SK-N-SH (cell line): Measurements from ENCODE around the gene SPRED2. TPM values are rescaled to one million over a fixed set of nuclear protein-coding genes. Genes with fewer than 3 reads are reported as not detected.

ENCODE experiments used
- CTCF ChIA-PET: fragments of 300-600, 350-600 bp; formaldehyde crosslinking; extraction: SDS; loops from one replicate; lab custom pipeline; 2021; lab: Yijun Ruan, JAX
- POLR2A ChIA-PET: fragments of 350-600 bp; sonication (Branson Sonifier 250); formaldehyde crosslinking; extraction: SDS; loops from one replicate; lab custom pipeline; 2020; ENCODE audit warnings: antibody characterized with exemption, inconsistent platforms; lab: Yijun Ruan, JAX
- DNase-seq: peaks from one replicate; pipeline ENCODE4 v3.0.0; 2012
- H2AFZ ChIP-seq: fragments of 200-600 bp; sonication (generic); 2 replicates; pipeline ENCODE4 v1.8.1; 2016; ENCODE audit warnings: antibody characterized with exemption, mild to moderate bottlenecking, low read depth
- H3F3A ChIP-seq: fragments of 200-600 bp; sonication (generic); replicated peaks from 2 replicates; pipeline ENCODE3; 2016; ENCODE audit warnings: antibody characterized with exemption, mild to moderate bottlenecking; ENCODE audit not compliant: insufficient read depth
- H3K27ac ChIP-seq, 2 experiments: fragments of 200-500 bp in 1 of 2; fragments of 200-600 bp in 1 of 2; sonication (Bioruptor generic) in 1 of 2; sonication (generic), shearing (Covaris generic) in 1 of 2; 2 replicates each; pipeline versions ENCODE4 v1.5.1 to v1.6.1; 2014 to 2016; ENCODE audit warnings: low read depth in 2 of 2, inconsistent platforms in 1 of 2, low read length in 1 of 2, mild to moderate bottlenecking in 1 of 2, mixed read lengths in 1 of 2
- H3K27me3 ChIP-seq: fragments of 200-600 bp; sonication (generic), shearing (Covaris generic); 2 replicates; pipeline ENCODE4 v1.6.1; 2016; ENCODE audit warnings: mixed run types; ENCODE audit not compliant: insufficient read depth
- H3K36me3 ChIP-seq, 2 experiments: fragments of 200-500 bp in 1 of 2; fragments of 200-600 bp in 1 of 2; sonication (Bioruptor generic) in 1 of 2; sonication (generic) in 1 of 2; replicated peaks in 1 of 2; 2 replicates each; pipeline versions ENCODE3 to v1.5.1; 2014 to 2016; ENCODE audit warnings: low read length in 1 of 2, mild to moderate bottlenecking in 1 of 2; ENCODE audit not compliant: insufficient read depth in 2 of 2, control insufficient read depth in 1 of 2
- H3K4me1 ChIP-seq, 2 experiments: fragments of 200-500 bp in 1 of 2; fragments of 200-600 bp in 1 of 2; sonication (Bioruptor generic) in 1 of 2; sonication (generic), shearing (Covaris generic) in 1 of 2; 2 replicates each; pipeline versions ENCODE4 v1.5.1 to v1.6.1; 2014 to 2016; ENCODE audit warnings: low read depth in 1 of 2, low read length in 1 of 2, mixed run types in 1 of 2; ENCODE audit not compliant: insufficient read depth in 2 of 2, control insufficient read depth in 1 of 2
- H3K4me2 ChIP-seq: fragments of 200-600 bp; sonication (generic), shearing (Covaris generic); 2 replicates; pipeline ENCODE4 v1.6.1; 2017; ENCODE audit warnings: mixed run types
- H3K4me3 ChIP-seq, 2 experiments: fragments of 200-500 bp in 1 of 2; fragments of 200-600 bp in 1 of 2; sonication (Bioruptor generic) in 1 of 2; sonication (generic), shearing (Covaris generic) in 1 of 2; 2 replicates each; pipeline versions ENCODE4 v1.5.1 to v1.8.1; 2014 to 2016; ENCODE audit warnings: low read depth in 2 of 2, inconsistent platforms in 1 of 2, low read length in 1 of 2, mild to moderate bottlenecking in 1 of 2, mixed read lengths in 1 of 2, moderate library complexity in 1 of 2
- H3K79me2 ChIP-seq: fragments of 200-600 bp; sonication (generic); 2 replicates; pipeline ENCODE4 v1.8.1; 2017; ENCODE audit warnings: mild to moderate bottlenecking; ENCODE audit not compliant: insufficient read depth
- H3K9ac ChIP-seq: fragments of 200-600 bp; sonication (generic); 2 replicates; pipeline ENCODE4 v1.6.1; 2017; ENCODE audit warnings: mixed run types
- H3K9me2 ChIP-seq: fragments of 200-600 bp; sonication (generic); 2 replicates; pipeline ENCODE4 v1.6.1; 2017; ENCODE audit warnings: mixed run types
- H3K9me3 ChIP-seq: fragments of 200-600 bp; sonication (generic); 2 replicates; pipeline ENCODE4 v1.6.1; 2017; ENCODE audit warnings: mixed run types, mild to moderate bottlenecking, moderate library complexity
- H4K20me1 ChIP-seq: fragments of 200-600 bp; sonication (generic); 2 replicates; pipeline ENCODE4 v1.6.1; 2017; ENCODE audit warnings: mild to moderate bottlenecking, mixed run types; ENCODE audit not compliant: insufficient read depth
- CHD2 ChIP-seq: fragments of 150-350 bp; IDR thresholded peaks from 2 replicates; pipeline ENCODE4 v1.6.1; 2018; ENCODE audit warnings: low read length; ENCODE audit not compliant: partially characterized antibody
- ELF1 ChIP-seq: IDR thresholded peaks from 2 replicates; pipeline ENCODE4 v1.4.0; 2012
- EP300 ChIP-seq, 2 experiments: IDR thresholded peaks; 2 replicates each; pipeline versions ENCODE4 v1.4.0 to v1.6.1; 2012; ENCODE audit warnings: borderline replicate concordance in 1 of 2, low read depth in 1 of 2, low read length in 1 of 2
- EZH2phosphoT487 ChIP-seq: fragments of 200-600 bp; sonication (generic); IDR thresholded peaks from 2 replicates; pipeline ENCODE4 v1.6.1; 2017; ENCODE audit warnings: low read depth, mixed run types, mild to moderate bottlenecking, antibody characterized with exemption, moderate library complexity, borderline replicate concordance
- FOSL2 ChIP-seq: IDR thresholded peaks from 2 replicates; pipeline ENCODE4 v1.4.0; 2012; ENCODE audit warnings: low read depth, mild to moderate bottlenecking, moderate library complexity, borderline replicate concordance
- FOXJ3 ChIP-seq: sonication (generic); formaldehyde crosslinking; IDR thresholded peaks from 2 replicates; pipeline ENCODE4 v1.5.1; 2020; ENCODE audit warnings: mild to moderate bottlenecking, missing genetic modification reagents
- FOXM1 ChIP-seq: IDR thresholded peaks from 2 replicates; pipeline ENCODE4 v1.4.0; 2012; ENCODE audit warnings: low read depth, mild to moderate bottlenecking
- GABPA ChIP-seq: IDR thresholded peaks from 2 replicates; pipeline ENCODE4 v1.4.0; 2012; ENCODE audit warnings: low read depth, mild to moderate bottlenecking
- JUND ChIP-seq: IDR thresholded peaks from 2 replicates; pipeline ENCODE4 v1.4.0; 2012
- MXI1 ChIP-seq: IDR thresholded peaks from 2 replicates; pipeline ENCODE4 v1.6.1; 2012; ENCODE audit warnings: mild to moderate bottlenecking, low read depth, low read length, improper control_type of control experiment
- NRF1 ChIP-seq: IDR thresholded peaks from 2 replicates; pipeline ENCODE4 v1.6.1; 2012; ENCODE audit warnings: low read depth, mild to moderate bottlenecking, low read length
- RFX5 ChIP-seq: IDR thresholded peaks from 2 replicates; pipeline ENCODE4 v1.6.1; 2012; ENCODE audit warnings: mild to moderate bottlenecking, improper control_type of control experiment, low read length
- SMC3 ChIP-seq: IDR thresholded peaks from 2 replicates; pipeline ENCODE4 v1.6.1; 2012; ENCODE audit warnings: low read depth, low read length, improper control_type of control experiment
- TAF1 ChIP-seq: IDR thresholded peaks from 2 replicates; pipeline ENCODE4 v1.6.1; 2012; ENCODE audit warnings: low read depth, mild to moderate bottlenecking, low read length, moderate library complexity, borderline replicate concordance
- TCF12 ChIP-seq: IDR thresholded peaks from 2 replicates; pipeline ENCODE4 v1.4.0; 2012
- YY1 ChIP-seq: IDR thresholded peaks from 2 replicates; pipeline ENCODE4 v1.4.0; 2012; ENCODE audit warnings: low read depth, mild to moderate bottlenecking
- WGBS: methylation state at CpG from one replicate; pipeline ENCODE4 v1.1.6; 2017; ENCODE audit warnings: low lambda C conversion rate; 5-methylcytosine and 5-hydroxymethylcytosine counted together
- polyA plus RNA-seq, 3 experiments: library from polyadenylated mRNA; depleted of rRNA; stranded (reverse); fragments of >200 nt; gene quantifications; 2 replicates each; pipeline ENCODE4 v1.2.3, GENCODE V29; 2012
- TF ChIP-seq, protein P1 (sequence below): IDR thresholded peaks from 2 replicates; pipeline ENCODE4 v1.4.0; 2012; ENCODE audit warnings: low read depth, borderline replicate concordance
- TF ChIP-seq, protein P2 (sequence below): IDR thresholded peaks from 2 replicates; pipeline ENCODE4 v1.4.0; 2012; ENCODE audit warnings: low read depth
- TF ChIP-seq, protein P3 (sequence below): IDR thresholded peaks from 2 replicates; pipeline ENCODE4; 2012
- TF ChIP-seq, protein P4 (sequence below): fragments of 150-350 bp; IDR thresholded peaks from 2 replicates; pipeline ENCODE4 v1.6.1; 2016; ENCODE audit warnings: mild to moderate bottlenecking, low read depth, low read length

SPRED2 gene
- polyA plus RNA-seq, 1 of the 3 experiments (the other 2 are of a cell fraction) = 21.9 TPM

DNA sequence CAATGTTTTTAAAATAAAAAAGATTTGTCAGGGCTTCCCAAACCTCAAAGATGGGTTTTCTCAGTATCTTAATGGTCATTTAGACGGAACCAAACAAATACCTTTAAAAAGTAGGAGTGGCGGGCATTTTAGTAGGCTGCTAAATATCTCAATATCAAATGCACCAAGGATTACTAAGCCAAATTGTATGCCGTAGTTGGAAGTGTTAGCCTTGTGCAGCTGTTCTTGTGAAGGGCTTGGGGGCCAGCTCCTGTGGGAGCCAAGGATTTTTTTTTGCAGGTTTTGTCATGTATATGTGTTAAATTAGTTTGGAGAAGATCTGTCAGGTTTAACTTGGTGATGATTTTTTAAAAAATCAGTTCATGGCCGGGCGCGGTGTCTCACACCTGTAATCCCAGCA, 152.6 kb downstream of the SPRED2 start:
- TF ChIP-seq, protein P1, sequence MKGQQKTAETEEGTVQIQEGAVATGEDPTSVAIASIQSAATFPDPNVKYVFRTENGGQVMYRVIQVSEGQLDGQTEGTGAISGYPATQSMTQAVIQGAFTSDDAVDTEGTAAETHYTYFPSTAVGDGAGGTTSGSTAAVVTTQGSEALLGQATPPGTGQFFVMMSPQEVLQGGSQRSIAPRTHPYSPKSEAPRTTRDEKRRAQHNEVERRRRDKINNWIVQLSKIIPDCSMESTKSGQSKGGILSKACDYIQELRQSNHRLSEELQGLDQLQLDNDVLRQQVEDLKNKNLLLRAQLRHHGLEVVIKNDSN = no peak
- TF ChIP-seq ELF1 (no peak), TAF1 (no peak), NRF1 (no peak), EZH2phosphoT487 (no peak), RFX5 (no peak), GABPA (no peak), MXI1 (no peak), FOXJ3 (no peak), TCF12 (no peak), EP300 (IDR thresholded peaks at IDR 0.05; ENCODE audit: borderline replicate concordance in 1 of 2, low read depth in 1 of 2, low read length in 1 of 2) (no peak), JUND (no peak), CHD2 (no peak), YY1 (no peak), FOXM1 (no peak), SMC3 (no peak), FOSL2 (no peak)
- TF ChIP-seq, protein P2, sequence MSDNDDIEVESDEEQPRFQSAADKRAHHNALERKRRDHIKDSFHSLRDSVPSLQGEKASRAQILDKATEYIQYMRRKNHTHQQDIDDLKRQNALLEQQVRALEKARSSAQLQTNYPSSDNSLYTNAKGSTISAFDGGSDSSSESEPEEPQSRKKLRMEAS = no peak
- TF ChIP-seq, protein P3, sequence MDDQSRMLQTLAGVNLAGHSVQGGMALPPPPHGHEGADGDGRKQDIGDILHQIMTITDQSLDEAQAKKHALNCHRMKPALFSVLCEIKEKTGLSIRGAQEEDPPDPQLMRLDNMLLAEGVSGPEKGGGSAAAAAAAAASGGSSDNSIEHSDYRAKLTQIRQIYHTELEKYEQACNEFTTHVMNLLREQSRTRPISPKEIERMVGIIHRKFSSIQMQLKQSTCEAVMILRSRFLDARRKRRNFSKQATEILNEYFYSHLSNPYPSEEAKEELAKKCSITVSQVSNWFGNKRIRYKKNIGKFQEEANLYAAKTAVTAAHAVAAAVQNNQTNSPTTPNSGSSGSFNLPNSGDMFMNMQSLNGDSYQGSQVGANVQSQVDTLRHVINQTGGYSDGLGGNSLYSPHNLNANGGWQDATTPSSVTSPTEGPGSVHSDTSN = no peak
- TF ChIP-seq, protein P4, sequence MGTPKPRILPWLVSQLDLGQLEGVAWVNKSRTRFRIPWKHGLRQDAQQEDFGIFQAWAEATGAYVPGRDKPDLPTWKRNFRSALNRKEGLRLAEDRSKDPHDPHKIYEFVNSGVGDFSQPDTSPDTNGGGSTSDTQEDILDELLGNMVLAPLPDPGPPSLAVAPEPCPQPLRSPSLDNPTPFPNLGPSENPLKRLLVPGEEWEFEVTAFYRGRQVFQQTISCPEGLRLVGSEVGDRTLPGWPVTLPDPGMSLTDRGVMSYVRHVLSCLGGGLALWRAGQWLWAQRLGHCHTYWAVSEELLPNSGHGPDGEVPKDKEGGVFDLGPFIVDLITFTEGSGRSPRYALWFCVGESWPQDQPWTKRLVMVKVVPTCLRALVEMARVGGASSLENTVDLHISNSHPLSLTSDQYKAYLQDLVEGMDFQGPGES = no peak
- no peaks in the 10 kb centered on the region for H3K79me2 ChIP-seq
- H2AFZ ChIP-seq = no peak overlapping the region
- H3K9ac ChIP-seq = no peak overlapping the region
- H3K4me2 ChIP-seq = no peak overlapping the region
- H3F3A ChIP-seq = peaks cover 14% of the 10 kb centered on the region
- H3K9me2 ChIP-seq = no peaks in the 10 kb centered on the region
- H3K36me3 ChIP-seq = peaks cover under 1 to 7% of the 10 kb centered on the region in 2 experiments
- H4K20me1 ChIP-seq = no peaks in the 10 kb centered on the region
- no peak overlapping the region for H3K4me3 ChIP-seq
- DNase-seq = no peak
- H3K9me3 ChIP-seq = no peaks in the 10 kb centered on the region
- ChIA-PET POLR2A (no interaction called here), CTCF (no interaction called here)
- H3K4me1 ChIP-seq = peaks cover 0 to 24% of the 10 kb centered on the region in 2 experiments; a peak in 2 of 4 replicates
- no peak overlapping the region for H3K27ac ChIP-seq
- 95% methylated on average over 6 of the region's 6 CpGs for WGBS
- no peaks in the 10 kb centered on the region for H3K27me3 ChIP-seq
